ENCODE data around the gene KDM5B. TPM values are rescaled to one million over a fixed set of nuclear protein-coding genes. Genes with fewer than 3 reads are reported as not detected.

KDM5B gene
- total RNA-seq, 1 experiment from 2014 or later = 44.6 TPM

DNA sequence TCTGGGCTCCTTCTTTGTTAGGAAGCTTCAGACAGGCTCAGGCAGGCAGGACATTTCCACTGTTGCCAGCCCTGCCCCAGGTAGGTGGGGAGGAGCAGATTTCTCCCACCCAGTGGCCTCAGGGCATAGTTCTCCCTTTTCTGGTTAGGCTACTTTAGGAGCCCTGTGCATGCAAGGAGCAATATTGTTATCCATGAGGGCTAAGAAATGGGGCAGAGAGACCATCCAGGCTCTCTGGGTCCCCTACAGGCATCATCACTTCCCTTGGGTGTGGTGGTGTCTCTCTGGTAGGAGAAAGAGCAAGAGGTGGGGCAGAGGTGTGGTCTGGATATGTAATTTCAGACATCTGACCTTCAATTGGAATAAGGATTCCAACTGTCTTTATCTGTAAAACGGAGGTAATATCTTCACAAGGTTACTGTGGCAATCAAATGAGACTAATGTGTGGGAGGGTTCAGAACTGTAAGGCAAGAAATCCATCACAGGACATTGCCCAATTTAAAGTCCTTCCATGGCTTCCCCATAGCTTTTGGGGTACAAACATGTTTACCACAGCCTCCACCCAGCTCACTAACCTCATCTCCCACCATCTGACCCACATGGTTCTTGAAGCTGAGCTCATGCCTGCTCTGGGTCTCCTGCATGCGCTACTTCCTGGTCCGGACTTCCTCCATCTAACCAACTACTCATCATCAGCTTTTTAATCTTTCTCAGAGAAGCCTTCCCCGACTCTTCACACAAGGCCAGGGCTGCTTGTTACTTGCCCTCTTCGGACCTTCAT lies 28.6 kb upstream of the KDM5B start:
- Histone ChIP-seq H3K27me3 (ENCODE audit: insufficient read depth, low read length) (peaks cover 5% of the 10 kb centered on the region; the same call in 1 of the 2 replicates), H3K9me2 (ENCODE audit: insufficient read depth) (no peaks in the 10 kb centered on the region), H4K20me1 (ENCODE audit: insufficient read depth) (no peaks in the 10 kb centered on the region), H2AFZ (ENCODE audit: low read depth, low read length, poor library complexity, severe bottlenecking) (no peak overlapping the region), H3K79me2 (ENCODE audit: insufficient read depth, low read length) (no peaks in the 10 kb centered on the region), H3K4me3 (replicated peaks in 1 of 2; ENCODE audit: low read depth in 1 of 2, low read length in 2 of 2) (no peak overlapping the region), H3K36me3 (ENCODE audit: control insufficient read depth in 1 of 2, insufficient read depth in 2 of 2, low read length in 2 of 2) (no peaks in the 10 kb centered on the region), H3K27ac (ENCODE audit: low read depth, low read length) (no peak overlapping the region), H3K9ac (ENCODE audit: low read length) (no peak overlapping the region), H3K9me3 (ENCODE audit: control insufficient read depth in 1 of 2, insufficient read depth in 1 of 2, low read depth in 1 of 2, low read length in 2 of 2) (no peaks in the 10 kb centered on the region), H3K4me1 (ENCODE audit: control insufficient read depth in 1 of 2, insufficient read depth in 2 of 2, low read length in 2 of 2) (peaks cover 0 to 4% of the 10 kb centered on the region in 2 experiments; a peak in 1 of 4 replicates), H3K4me2 (ENCODE audit: low read length) (no peak overlapping the region)
- no peak for TF ChIP-seq POLR2A (IDR thresholded peaks at IDR 0.05; ENCODE audit: borderline replicate concordance, extremely low read depth, insufficient read depth, insufficient read length)
- TF ChIP-seq, protein P1, sequence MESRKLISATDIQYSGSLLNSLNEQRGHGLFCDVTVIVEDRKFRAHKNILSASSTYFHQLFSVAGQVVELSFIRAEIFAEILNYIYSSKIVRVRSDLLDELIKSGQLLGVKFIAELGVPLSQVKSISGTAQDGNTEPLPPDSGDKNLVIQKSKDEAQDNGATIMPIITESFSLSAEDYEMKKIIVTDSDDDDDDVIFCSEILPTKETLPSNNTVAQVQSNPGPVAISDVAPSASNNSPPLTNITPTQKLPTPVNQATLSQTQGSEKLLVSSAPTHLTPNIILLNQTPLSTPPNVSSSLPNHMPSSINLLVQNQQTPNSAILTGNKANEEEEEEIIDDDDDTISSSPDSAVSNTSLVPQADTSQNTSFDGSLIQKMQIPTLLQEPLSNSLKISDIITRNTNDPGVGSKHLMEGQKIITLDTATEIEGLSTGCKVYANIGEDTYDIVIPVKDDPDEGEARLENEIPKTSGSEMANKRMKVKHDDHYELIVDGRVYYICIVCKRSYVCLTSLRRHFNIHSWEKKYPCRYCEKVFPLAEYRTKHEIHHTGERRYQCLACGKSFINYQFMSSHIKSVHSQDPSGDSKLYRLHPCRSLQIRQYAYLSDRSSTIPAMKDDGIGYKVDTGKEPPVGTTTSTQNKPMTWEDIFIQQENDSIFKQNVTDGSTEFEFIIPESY (IDR thresholded peaks at IDR 0.05; ENCODE audit: extremely low read depth, insufficient replicate concordance, low read length) = no peak
- TF ChIP-seq EGR1 (IDR thresholded peaks at IDR 0.05; ENCODE audit: low read depth) = no peak
- TF ChIP-seq FOSL1 (IDR thresholded peaks at IDR 0.05; ENCODE audit: low read depth) = no peak
- TF ChIP-seq REST (IDR thresholded peaks at IDR 0.05; ENCODE audit: low read depth) = no peak
- no peak for TF ChIP-seq ELF1 (IDR thresholded peaks at IDR 0.05; ENCODE audit: borderline replicate concordance, low read depth)
- no peak for TF ChIP-seq SIN3A (IDR thresholded peaks at IDR 0.05; ENCODE audit: low read depth)
- no peak for TF ChIP-seq JUND (IDR thresholded peaks at IDR 0.05)
- TF ChIP-seq ZNF274 (IDR thresholded peaks at IDR 0.05; ENCODE audit: low read depth, low read length) = no peak
- TF ChIP-seq ATF3 (IDR thresholded peaks at IDR 0.05) = no peak
- no peak for TF ChIP-seq CBX3 (IDR thresholded peaks at IDR 0.05; ENCODE audit: low read depth)
- no peak for TF ChIP-seq TCF7L2 (IDR thresholded peaks at IDR 0.05; ENCODE audit: borderline replicate concordance, extremely low read depth, insufficient read depth, insufficient read length)
- no peak for TF ChIP-seq ZFX (IDR thresholded peaks at IDR 0.05)
- no peak for TF ChIP-seq RAD21 (IDR thresholded peaks at IDR 0.05; ENCODE audit: low read depth)
- TF ChIP-seq SRF (IDR thresholded peaks at IDR 0.05; ENCODE audit: low read depth) = no peak
- TF ChIP-seq CEBPB (IDR thresholded peaks at IDR 0.05; ENCODE audit: low read depth) = no peak
- no peak for TF ChIP-seq EZH2 (IDR thresholded peaks at IDR 0.05)
- ATAC-seq (no peak), DNase-seq (ENCODE audit: low read depth, low spot score) (no peak)
- POLR2A ChIA-PET = interaction anchor here (1.0 to 1.8 kb wide), 2 partner anchors 22 to 25 kb away, joined by 3 to 4 read pairs; no protein-coding TSS in a partner anchor
- no TSS peak for BruUV-seq (replicated peaks)
- CTCF ChIA-PET = no interaction called here
- intact Hi-C loops (cut with micrococcal nuclease) = no loop called here
- RAD21 ChIA-PET (ENCODE audit: low non-redundant PET in 1 of 2, low total read pairs in 2 of 2, uncharacterized antibody in 2 of 2, unreplicated experiment in 2 of 2) = no interaction called here

Data from HCT116 (cell line).